ENCODE results near the gene ALMS1.
A peak's percentile ranks its signal among the peaks of the same experiment; 100 is the strongest.
"Not testable (repeated sequence)": the region's sequence is repeated elsewhere in the genome, so short reads cannot be mapped to it uniquely, and the experiment has no call there.

ALMS1 gene

DNA sequence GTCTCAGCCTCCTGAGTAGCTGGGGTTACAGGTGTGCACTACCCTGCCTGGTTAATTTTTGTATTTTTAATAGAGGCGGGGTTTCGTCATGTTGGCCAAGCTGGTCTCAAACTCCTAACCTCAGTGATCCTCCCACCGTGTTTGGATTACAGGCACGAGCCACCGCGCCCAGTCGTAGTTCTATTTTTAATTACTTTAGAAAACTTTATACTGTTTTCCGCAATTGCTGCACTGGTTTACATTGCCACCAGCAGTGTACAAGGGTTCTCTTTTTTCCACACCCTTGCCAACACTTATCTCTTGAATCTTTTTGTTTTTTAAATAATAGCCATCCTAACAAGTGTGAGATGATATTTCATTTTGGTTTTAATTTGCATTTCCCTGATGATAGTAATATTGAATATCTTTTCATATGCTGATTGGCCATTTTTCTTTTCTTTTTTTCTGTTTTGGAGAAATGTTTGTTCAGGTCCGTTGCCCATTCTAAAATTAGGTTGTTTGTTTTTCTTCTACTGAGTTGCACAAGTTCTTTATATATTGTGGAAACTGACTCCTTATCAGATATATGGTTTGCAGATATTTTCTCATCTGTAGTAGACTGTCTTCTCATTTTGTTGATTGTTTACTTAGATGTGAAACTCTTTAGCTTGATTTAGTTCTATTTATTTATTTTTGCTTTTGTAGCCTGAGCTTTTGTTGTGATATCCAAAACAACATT is 16.9 kb downstream of the ALMS1 start:
- DNase-seq: no peak

DNA sequence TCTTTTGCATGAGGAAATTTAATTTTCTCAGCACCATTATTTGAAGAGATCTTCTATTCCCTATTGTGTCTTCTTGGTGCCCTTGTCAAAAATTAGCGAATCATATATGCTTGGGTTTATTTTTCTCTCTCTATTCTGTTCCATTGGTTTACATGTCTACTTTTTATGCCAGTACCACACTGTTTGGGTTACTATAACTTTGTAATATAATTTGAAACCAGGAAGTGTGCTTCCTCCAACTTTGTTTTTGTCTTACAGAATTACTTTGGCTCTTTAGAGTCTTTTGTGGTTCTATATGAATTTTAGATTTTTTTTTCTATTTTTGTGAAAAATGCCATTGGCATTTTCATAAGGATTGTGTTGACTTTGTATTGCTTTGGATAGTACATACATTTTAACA is 17.6 kb downstream of the ALMS1 start:
- no peak for DNase-seq

DNA sequence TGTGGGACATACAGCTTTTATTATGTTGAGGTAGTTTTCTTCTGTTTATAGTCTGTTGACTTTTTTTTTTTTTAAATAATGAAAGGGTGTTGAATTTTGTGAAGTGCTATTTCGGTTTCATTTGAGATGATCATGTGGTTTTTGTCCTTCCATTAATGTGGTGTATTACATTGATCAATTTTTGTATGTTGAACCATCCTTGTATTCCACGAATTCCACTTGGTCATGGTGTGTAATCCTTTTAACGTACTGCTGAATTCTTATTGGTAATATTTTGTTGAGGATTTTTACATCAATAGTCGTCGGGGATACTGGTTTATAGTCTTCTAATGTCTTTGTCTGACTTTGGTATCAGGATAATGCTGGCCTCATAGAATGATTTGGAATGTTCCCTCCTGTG is 18.8 kb downstream of the ALMS1 start:
- DNase-seq: no peak

DNA sequence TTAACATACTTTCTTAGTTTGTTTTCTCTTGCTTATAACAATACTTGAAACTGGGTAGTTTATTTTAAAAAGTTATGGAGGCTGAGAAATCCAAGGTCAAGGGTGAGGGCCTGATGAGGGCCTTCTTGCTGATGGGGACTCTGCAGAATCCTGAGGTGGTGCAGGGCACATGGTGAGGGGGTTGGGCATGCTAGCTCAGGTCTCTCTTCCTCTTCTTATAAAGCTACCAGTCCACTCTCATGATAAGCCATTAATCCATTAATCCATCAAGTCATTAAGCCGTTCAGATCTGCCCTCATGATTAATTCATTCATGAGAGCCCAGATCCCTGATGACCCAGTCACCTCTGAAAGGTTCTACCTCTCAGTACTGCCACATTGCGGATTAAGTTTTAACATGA is 21.4 kb downstream of the ALMS1 start:
- no peak for DNase-seq

DNA sequence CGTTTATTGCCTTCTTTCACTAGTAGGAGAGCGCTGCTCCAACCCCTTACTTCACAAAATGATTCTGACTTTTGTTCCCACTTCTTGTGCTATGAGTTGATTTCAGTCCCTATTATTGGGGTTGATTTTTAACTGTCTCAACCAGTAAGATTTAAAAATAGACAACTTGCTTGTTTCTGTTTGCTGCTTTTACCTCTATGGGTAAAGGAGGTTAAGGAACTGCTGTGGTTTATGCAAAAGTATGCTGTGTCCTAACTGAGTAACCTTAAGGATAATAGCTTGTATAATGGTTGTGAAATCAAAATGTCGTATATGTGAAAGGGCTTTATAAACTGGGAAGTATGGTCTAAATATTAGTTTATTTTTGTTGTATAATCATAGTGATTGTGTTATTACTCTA is 22.6 kb downstream of the ALMS1 start:
- DNase-seq: no peak

DNA sequence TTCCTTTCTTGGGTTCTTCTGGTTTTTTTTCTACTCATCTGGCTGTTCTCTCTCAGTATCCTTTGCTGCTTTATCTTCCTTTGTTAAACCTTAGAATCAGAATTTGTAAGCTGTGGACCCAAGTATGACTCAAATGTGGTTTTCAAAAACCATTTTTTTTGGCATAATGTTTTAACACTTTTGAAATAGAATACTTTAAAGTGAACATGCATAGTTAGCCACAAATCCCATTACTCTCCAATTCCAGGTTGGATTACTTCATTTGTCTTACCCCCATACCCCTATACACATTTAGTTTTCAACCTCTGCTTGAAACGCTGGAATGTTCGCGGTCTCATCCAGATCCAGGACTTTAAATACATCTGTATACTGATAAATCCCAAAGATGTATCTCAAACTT is 29.1 kb downstream of the ALMS1 start:
- no peak for DNase-seq

DNA sequence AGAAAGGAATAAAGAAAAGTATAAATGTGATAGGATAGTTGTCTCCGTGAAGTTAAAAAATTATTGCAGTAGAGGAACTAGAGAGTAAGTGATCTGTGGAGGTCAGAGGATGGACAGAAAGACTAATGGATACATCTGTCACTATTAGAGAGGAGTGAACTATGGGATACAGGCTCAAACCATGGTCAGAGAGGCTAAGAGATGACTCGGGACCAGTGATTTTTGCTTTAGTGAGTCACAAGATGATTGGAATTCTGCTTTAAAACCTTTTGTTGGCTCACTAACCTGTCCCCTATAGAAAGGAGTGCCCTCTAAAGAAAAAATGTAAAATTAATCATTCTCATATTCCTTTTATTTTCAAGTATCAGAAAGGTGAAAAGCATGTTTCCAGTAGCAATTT is 30.3 kb downstream of the ALMS1 start:
- DNase-seq: no peak

DNA sequence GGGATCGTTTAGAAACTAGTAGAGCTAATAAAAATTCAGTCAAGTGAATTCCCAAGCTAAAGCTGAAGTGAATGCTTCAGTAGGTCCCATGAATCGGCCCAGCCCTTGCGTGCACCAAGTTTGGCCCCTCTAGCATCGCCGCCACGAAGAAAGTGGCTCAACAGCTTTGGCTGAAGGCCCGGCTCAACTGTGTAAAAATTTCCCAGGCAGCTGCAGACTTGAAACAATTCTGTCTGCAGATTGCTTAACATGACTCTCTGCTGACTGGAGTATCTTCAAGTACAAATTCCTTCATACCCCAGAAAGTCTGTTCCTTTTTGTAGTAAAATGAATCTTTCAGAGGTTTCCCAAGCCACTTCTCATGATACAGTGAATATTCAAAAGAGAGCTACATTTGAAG is 32.7 kb downstream of the ALMS1 start:
- DNase-seq: no peak

DNA sequence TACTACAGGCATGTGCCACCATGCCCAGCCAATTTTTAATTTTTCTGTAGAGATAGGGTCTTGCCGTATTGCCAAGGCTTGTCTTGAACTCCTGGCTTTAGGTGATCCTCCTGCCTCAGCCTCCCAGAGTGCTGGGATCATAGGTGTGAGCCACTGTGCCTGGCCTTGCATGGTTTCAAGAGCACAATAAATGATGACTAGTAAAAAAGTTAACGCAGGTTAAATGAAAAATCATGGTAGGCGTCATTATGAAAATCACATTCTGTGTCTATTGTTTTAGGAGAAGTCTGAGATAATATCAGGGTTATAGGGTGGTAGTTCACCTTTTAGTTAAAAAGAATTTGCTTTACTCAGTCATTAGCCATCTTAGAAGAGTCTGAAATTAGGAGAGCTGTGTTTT is 38.3 kb downstream of the ALMS1 start:
- DNase-seq: no peak

DNA sequence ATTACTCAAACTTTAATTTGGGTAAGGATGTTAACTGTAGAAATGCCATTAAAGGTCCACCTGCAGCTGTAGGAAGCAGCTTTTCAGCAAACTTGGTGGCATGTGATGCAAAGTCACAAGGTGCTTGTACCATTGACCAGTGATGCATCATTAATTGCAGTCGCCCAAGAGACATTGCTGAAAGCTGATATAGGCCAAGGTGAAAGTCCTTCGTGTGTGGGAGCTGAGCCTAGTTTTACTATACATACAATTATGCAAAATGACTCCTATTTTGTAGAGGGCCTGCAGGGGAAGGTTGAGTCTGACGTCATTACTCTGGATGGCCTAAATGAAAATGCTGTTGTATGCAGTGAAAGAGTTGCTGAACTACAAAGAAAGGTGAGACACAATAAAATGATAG is 40.5 kb downstream of the ALMS1 start:
- no peak for DNase-seq

DNA sequence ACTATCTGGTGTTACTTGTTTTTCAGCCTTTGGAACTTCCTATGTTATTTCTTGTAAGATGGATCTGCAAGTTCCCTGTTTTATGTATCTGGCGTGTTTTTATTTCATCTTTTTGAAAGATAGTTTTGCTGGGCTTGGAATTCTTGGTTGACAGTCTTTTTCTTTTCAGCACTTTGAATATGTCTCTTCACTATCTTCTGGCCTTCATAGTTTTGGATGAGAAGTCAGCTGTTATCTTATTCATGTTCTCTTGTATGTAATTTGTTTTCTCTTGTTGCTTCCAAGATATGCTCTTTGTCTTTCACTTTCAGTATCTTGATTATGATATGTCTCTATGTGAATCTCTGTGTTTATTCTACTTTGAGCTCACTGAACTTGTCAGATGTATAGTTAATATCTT is 50.4 kb downstream of the ALMS1 start:
- no peak for DNase-seq

DNA sequence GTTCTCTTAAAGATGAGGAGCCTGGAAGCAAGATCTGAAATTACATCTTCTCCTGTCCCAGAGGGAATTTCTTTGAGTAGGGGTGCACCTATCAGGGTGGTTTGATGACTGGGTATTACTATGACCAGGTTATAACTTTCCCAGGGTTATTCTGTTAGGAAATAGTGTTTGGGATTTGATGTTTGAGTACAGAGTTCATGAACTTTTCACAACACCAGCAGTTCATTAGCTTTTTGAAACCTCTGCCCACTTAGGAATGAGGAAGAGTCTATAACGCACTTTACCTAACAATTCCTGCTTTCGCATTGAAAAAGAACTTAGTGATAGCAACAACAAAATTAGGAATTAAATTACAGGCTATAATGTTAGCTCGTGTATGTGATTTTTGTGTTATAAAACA is 58.6 kb downstream of the ALMS1 start:
- no peak for DNase-seq

DNA sequence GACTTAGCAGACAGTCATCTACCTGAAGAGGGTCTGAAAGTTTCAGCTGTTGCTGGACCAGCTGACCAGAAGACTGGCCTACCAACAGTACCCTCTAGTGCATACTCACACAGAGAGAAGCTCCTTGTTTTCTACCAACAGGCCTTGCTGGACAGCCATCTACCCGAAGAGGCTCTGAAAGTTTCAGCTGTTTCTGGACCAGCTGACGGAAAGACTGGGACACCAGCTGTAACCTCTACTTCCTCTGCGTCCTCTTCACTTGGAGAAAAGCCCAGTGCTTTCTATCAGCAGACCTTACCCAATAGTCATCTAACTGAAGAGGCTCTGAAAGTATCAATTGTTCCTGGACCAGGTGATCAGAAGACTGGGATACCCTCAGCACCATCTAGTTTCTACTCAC is 63.2 kb downstream of the ALMS1 start:
- no peak for DNase-seq

DNA sequence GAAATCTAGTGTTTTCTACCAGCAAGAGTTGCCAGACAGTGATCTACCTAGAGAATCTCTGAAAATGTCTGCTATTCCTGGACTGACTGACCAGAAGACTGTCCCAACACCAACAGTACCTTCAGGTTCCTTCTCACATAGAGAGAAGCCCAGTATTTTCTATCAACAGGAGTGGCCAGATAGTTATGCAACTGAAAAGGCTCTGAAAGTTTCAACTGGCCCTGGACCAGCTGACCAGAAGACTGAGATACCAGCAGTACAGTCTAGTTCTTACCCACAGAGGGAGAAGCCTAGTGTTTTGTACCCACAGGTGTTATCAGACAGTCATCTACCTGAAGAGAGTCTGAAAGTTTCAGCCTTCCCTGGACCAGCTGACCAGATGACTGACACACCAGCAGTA is 63.8 kb downstream of the ALMS1 start:
- no peak for DNase-seq

DNA sequence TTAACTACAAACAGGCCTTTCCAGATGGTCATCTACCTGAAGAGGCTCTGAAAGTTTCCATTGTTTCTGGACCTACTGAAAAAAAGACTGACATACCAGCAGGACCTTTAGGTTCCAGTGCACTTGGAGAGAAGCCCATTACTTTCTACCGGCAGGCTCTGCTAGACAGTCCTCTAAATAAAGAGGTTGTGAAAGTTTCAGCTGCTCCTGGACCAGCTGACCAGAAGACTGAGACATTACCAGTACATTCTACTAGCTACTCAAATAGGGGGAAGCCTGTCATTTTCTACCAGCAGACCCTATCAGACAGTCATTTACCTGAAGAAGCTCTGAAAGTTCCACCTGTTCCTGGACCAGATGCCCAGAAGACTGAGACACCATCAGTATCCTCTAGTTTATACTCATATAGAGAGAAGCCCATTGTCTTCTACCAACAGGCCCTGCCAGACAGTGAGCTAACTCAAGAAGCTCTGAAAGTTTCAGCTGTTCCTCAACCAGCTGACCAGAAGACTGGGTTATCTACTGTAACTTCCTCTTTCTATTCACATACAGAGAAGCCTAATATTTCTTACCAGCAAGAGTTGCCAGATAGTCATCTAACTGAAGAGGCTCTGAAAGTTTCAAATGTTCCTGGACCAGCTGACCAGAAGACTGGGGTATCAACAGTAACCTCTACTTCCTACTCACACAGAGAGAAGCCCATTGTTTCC is 65.8 kb downstream of the ALMS1 start:
- DNase-seq: no peak

DNA sequence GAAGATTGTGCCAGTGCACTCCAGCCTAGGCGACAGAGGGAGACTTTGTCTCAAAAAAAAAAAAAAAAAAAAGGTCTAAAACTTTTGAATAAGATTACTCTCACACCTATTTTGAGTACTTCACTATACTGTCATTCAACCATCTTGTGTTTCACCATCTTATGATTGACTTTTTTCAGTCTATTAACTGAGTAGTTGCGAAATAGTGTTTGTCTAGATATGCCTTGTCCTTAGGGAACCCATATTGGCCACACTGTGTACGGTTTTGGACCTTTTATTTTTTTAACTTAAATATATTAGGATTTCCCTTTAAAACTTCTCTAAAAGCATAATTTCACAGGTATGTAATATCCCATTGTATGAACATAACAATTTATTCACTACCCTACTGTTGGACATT is 72.3 kb downstream of the ALMS1 start:
- DNase-seq: no peak

DNA sequence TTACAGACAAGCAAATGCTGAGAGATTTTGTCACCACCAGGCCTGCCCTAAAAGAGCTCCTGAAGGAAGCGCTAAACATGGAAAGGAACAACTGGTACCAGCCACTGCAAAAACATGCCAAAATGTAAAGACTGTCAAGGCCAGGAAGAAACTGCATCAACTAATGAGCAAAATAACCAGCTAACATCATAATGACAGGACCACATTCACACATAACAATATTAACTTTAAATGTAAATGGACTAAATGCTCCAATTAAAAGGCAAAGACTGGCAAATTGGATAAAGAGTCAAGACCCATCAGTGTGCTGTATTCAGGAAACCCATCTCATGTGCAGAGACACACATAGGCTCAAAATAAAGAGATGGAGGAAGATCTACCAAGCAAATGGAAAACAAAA is 76.8 kb downstream of the ALMS1 start:
- not testable (repeated sequence) for DNase-seq

DNA sequence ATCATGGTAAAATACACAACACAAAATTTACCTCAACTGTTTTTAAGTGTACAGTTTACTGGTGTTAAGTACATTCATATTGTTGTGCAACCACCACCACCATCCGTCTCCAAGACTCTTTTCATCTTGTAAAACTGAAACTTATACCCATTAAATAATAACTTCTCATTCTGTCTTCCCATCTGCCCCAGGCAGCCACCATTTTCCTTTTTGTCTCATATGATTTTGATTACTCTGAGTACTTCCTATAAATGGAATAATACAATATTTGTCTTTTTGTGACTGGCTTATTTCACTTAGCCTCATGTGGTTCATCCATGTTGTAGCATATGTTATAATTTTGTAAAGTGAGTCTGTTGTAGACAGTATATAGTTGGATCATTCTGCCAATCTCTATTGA is 82.7 kb downstream of the ALMS1 start:
- no peak for DNase-seq

DNA sequence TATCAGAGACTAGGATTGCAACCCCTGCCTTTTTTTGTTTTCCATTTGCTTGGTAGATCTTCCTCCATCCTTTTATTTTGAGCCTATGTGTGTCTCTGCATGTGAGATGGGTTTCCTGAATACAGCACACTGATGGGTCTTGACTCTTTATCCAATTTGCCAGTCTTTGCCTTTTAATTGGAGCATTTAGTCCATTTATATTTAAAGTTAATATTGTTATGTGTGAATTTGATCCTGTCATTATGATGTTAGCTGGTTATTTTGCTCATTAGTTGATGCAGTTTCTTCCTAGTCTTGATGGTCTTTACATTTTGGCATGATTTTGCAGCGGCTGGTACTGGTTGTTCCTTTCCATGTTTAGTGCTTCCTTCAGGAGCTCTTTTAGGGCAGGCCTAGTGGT is 98.2 kb downstream of the ALMS1 start:
- not testable (repeated sequence) for DNase-seq

DNA sequence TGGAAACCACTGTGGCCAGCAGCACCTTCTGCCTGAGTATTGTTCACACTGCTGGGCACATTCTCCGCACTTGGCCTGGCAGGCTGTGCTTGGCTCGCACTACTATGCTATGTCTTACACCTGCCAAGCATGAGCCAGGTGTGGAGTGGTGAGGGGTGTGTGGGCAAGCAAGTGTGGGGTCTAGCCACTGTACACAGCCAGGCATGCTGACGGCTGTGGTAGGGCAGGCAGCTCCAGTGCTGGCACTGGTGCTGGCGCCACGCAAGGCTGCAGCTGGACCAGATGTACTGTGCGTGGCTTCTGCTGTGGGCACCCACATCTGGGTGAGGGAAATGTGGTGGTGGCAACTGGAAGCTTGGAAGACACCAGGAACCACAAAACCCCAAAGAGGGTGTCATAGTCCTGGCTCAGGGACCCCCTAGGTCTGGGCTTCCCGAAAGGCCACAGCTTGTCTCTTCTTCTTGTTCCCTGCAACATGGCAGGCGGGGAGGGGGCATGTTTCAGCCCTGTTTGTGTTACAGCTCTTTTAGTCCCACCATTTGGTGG is 101.5 kb downstream of the ALMS1 start:
- DNase-seq: no peak

DNA sequence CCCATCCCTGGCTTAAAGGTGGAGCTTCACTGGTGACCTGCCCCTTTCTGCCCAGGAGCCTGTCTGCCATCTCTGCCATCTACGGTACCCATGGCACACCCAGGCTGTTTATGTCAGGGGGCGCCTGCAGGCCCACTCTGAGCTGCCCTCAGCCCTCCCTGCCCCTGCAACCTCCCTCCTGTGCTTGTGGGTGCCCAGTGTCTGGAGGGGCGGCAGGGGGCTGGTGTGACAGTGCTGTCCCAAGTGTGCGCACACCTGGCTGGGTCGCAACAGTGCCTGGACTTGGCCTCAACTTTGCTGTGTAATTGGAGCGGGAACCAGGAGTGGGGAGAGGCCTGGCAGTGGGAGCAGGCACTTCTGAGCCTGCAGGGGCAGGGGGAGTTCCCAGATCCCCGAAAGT is 102.4 kb downstream of the ALMS1 start:
- no peak for DNase-seq

DNA sequence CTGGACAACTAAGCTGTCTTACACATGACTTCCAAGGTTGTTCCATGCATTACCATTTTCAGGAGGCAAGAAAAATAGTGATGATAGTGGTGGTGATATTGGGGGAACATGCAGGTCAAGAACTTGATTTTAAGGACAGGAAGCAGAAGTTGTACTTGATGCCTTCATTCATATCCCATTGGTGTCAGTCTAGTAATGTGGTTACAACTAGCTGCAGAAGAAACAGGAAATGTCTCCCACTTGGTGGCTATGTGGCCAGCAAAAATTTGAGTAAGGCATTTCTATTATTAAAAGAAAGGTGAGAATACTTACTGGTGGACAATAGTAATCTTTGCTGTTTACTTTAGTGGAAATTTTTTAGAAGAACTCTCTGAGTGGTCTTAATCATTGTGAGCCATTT is 103.4 kb downstream of the ALMS1 start:
- DNase-seq: no peak

DNA sequence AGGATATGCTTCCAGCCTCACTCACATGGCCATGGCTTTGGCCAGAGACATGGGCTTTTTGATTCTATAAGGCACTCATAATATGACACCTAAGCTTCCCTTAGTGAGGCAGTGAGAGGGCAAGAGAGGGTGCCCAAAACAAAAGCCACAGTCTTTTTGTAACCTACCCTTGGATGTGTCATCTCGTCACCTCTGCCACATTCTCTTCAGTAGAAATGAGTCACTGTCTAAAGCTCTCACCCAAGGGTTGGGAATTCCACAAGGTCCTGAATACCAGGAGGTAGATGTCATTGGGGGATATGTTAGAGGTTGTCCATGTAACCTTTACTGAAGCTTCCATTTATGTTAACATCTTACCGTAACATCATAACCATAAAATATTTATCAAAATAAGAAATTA is 108.4 kb downstream of the ALMS1 start:
- DNase-seq: peak; percentile 8

DNA sequence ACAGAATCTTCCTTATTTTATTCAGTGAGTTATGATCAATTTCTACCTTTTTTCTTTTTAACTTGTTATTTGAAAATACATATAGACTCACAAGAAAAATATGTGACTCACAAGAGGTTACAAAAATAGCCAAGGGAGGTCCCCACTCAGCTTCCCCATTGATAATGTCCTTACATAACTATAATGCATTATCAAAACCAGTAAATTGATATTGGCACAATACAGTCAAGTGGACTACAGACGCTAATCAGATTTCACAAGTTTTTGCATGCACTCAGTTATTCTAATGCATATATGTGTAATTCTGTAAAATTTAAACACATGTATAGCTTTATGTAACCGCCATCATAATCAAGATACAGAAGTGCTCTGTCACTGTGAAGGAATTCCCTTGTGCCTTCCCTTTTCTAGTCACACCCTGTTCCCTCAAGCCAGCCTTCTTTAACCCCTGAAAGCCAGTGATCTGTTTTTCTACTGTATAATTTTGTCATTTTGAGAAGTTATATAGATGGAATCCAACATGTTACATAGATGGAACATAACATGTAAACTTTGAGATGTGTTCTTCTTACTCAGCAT is 118.4 kb downstream of the ALMS1 start:
- DNase-seq: no peak

All from stimulated activated CD4-positive, alpha-beta T cell treated with anti-CD3 and anti-CD28 coated beads, Interleukin-1b, Interleukin-23, amount 100 ng/mL, for 48 hours (primary cell).